Colonic mucosa (tissue), 4 donors: ENCODE results near the gene PAH. TPM values are rescaled to one million over a fixed set of nuclear protein-coding genes. Genes with fewer than 3 reads are reported as not detected.

ENCODE experiments used
- DNase-seq: peaks from one replicate; pipeline ENCODE4 v3.0.0-alpha.2; 2020
- H3K27ac ChIP-seq: fragments of 200-600 bp; one replicate; pipeline ENCODE4 v1.8.0; 2021
- H3K27me3 ChIP-seq: fragments of 200-600 bp; one replicate; pipeline ENCODE4 v1.8.0; 2021
- H3K36me3 ChIP-seq: fragments of 200-600 bp; one replicate; pipeline ENCODE4 v1.8.0; 2021
- H3K4me1 ChIP-seq: fragments of 200-600 bp; one replicate; pipeline ENCODE4 v1.8.0; 2021; ENCODE audit warnings: mild to moderate bottlenecking
- H3K4me3 ChIP-seq: fragments of 200-600 bp; one replicate; pipeline ENCODE4 v1.8.0; 2021
- H3K9ac ChIP-seq, 2 donors: one replicate each; pipeline ENCODE4 v1.7.0; 2013; ENCODE audit warnings: control low read depth in 2 of 2, low read depth in 2 of 2, low read length in 2 of 2
- H3K9me3 ChIP-seq: fragments of 200-600 bp; one replicate; pipeline ENCODE4 v1.8.0; 2021
- CTCF ChIP-seq: fragments of 200-600 bp; IDR thresholded peaks from one replicate; pipeline ENCODE4 v1.8.0; 2022; ENCODE audit warnings: antibody characterized with exemption, mild to moderate bottlenecking
- intact Hi-C: fragments of 100-400 bp; cut with DNase I; formaldehyde crosslinking; loops from one replicate; pipeline ENCODE4 v1.14.1; 2022
- total RNA-seq, 2 donors: library from RNA; stranded (reverse); fragmentation: NEBNext Ultra II Directional in 1 of 2; extraction: Animal tissue kit (Norgen Biotek cat#: 25700) in 1 of 2; gene quantifications; one replicate each; pipeline ENCODE4 v1.2.1, GENCODE V29; 2021
- donor health status: healthy.
- donor health status: DM: no; HTN: no; CAD: no.
- donor health status: DM: no; HTN: no; CAD: no.

The PAH gene
- total RNA-seq, 2 donors from 2014 or later: 0.11 to 1.3 TPM

DNA sequence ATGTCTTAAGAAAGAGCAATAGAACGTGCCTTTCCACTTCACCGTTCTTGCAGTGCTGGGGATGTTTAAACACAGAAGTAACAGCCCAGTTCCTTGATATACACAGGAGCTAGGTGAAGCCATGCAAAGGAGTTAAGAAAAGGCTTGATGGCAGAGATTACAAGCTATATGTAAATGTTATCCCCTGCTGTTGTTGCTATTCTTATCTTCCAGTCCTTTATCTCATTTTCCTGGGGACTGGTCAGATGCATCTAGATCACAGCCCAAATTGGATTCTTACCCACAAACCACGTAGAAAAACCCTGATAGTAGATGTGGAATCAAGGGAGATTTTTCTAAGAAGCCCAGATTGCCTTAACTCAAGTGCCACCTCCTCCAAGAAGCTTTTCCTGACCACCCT lies 45.9 kb upstream of the PAH start:
- H3K27ac ChIP-seq: no peak overlapping the region
- H3K27me3 ChIP-seq: peaks cover 82% of the 10 kb centered on the region
- intact Hi-C loops: no loop called here
- H3K9me3 ChIP-seq: no peaks in the 10 kb centered on the region
- no peak for TF ChIP-seq CTCF
- no peak overlapping the region for H3K9ac ChIP-seq
- H3K4me3 ChIP-seq: no peak overlapping the region
- DNase-seq: no peak
- H3K36me3 ChIP-seq: no peaks in the 10 kb centered on the region
- no peaks in the 10 kb centered on the region for H3K4me1 ChIP-seq

- Histone ChIP-seq H3K4me3 (no peak overlapping the region), H3K9me3 (no peaks in the 10 kb centered on the region), H3K9ac (no peak overlapping the region), H3K27ac (no peak overlapping the region), H3K36me3 (no peaks in the 10 kb centered on the region), H3K4me1 (no peaks in the 10 kb centered on the region), H3K27me3 (peaks cover 87% of the 10 kb centered on the region)
- intact Hi-C loops: no loop called here
- no peak for TF ChIP-seq CTCF
- no peak for DNase-seq
Observed at GRCh38 chr12:102962532-102962931, 45.5 kb upstream of the PAH start.

GRCh38 chr12:102961466-102961855 lies 44.4 kb upstream of the PAH start:
- Histone ChIP-seq H3K9ac (no peak overlapping the region), H3K27ac (no peak overlapping the region), H3K9me3 (no peaks in the 10 kb centered on the region), H3K27me3 (peaks cover 92% of the 10 kb centered on the region), H3K4me3 (no peak overlapping the region), H3K4me1 (no peaks in the 10 kb centered on the region), H3K36me3 (no peaks in the 10 kb centered on the region)
- TF ChIP-seq CTCF: no peak
- intact Hi-C loops: no loop called here
- no peak for DNase-seq

DNA sequence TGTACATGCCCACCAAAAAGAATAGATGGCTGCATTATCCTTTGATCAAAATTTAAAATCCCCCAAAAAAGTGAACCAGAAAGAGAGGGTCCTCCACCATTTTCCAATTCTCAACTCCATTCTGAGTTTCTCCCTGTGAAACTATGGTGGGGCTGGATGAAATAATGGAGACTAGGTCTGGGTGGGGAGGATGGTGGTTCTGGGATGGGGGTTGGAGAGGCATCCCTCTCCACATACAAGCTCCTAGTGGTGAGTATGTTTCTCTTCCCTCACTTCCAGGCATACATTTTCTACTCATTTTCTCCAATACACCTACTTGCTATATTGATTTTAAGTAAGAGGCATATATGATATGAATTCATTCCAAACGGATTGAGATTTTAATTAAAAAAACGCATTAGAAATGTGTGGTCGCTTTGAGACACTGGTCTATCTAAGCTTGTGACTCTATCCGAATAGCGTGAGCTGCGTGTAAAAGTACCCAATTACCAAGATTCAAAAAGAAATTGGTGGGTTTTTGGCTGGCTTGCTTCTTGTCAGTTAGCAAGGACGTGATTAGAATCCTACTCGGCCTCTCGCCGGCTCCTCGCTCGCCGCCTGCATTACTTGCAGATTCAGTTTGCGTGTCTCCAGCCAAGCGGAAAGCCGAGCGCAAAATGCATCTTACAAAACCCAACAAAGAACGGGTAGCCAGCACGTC lies 43.9 kb upstream of the PAH start:
- H3K27ac ChIP-seq: no peak overlapping the region
- no peak overlapping the region for H3K4me3 ChIP-seq
- H3K27me3 ChIP-seq: peaks cover 93% of the 10 kb centered on the region
- H3K4me1 ChIP-seq: no peaks in the 10 kb centered on the region
- no peaks in the 10 kb centered on the region for H3K36me3 ChIP-seq
- no peak overlapping the region for H3K9ac ChIP-seq
- DNase-seq: no peak
- intact Hi-C loops: no loop called here
- no peaks in the 10 kb centered on the region for H3K9me3 ChIP-seq
- TF ChIP-seq CTCF: no peak

GRCh38 chr12:102959391-102959790 lies 42.3 kb upstream of the PAH start:
- Histone ChIP-seq H3K36me3 (no peaks in the 10 kb centered on the region), H3K27ac (no peak overlapping the region), H3K9ac (no peak overlapping the region), H3K27me3 (peaks cover 88% of the 10 kb centered on the region), H3K9me3 (no peaks in the 10 kb centered on the region), H3K4me1 (no peaks in the 10 kb centered on the region), H3K4me3 (no peak overlapping the region)
- TF ChIP-seq CTCF: no peak
- intact Hi-C loops: no loop called here
- DNase-seq: no peak
